GM23338 (cell line): ENCODE data around the gene CFAP65. TPM values are rescaled to one million over a fixed set of nuclear protein-coding genes. Genes with fewer than 3 reads are reported as not detected.

Experiments used
- ATAC-seq: fragments of 200-7000 bp; cut with Tn5 transposase; 3 replicates; pipeline ENCODE4 v1.9.1; 2020
- DNase-seq: peaks from one replicate; pipeline ENCODE4 v3.0.0-alpha.2; 2015; ENCODE audit warnings: low spot score
- H2AFZ ChIP-seq: fragments of 200-600 bp; sonication (generic); 2 replicates; pipeline ENCODE4 v1.8.0; 2016; ENCODE audit warnings: antibody characterized with exemption, mild to moderate bottlenecking, moderate library complexity
- H3F3A ChIP-seq: fragments of 200-600 bp; sonication (generic); replicated peaks from 2 replicates; pipeline ENCODE4 v1.8.0; 2017; ENCODE audit warnings: antibody characterized with exemption, mixed run types, low read depth
- H3K27ac ChIP-seq: fragments of 200-600 bp; sonication (generic); 2 replicates; pipeline ENCODE4 v1.6.1; 2016; ENCODE audit warnings: low read depth
- H3K27me3 ChIP-seq: fragments of 200-600 bp; sonication (generic); 2 replicates; pipeline ENCODE4 v1.8.0; 2016; ENCODE audit warnings: mild to moderate bottlenecking, mixed run types, moderate library complexity; ENCODE audit not compliant: insufficient read depth
- H3K36me3 ChIP-seq: fragments of 200-600 bp; sonication (generic); 2 replicates; pipeline ENCODE4 v1.8.0; 2016; ENCODE audit warnings: mild to moderate bottlenecking; ENCODE audit not compliant: insufficient read depth
- H3K4me1 ChIP-seq: fragments of 200-600 bp; sonication (generic); 2 replicates; pipeline ENCODE4 v1.8.0; 2016; ENCODE audit warnings: mild to moderate bottlenecking, moderate library complexity; ENCODE audit not compliant: insufficient read depth
- H3K4me2 ChIP-seq: fragments of 200-600 bp; sonication (generic); 2 replicates; pipeline ENCODE4 v1.7.1; 2017; ENCODE audit warnings: mixed run types
- H3K4me3 ChIP-seq: fragments of 200-600 bp; sonication (generic); 2 replicates; pipeline ENCODE4 v1.6.1; 2016; ENCODE audit warnings: mixed run types
- H3K79me2 ChIP-seq: fragments of 200-600 bp; sonication (generic); replicated peaks from 2 replicates; pipeline ENCODE4 v1.8.0; 2017; ENCODE audit warnings: mild to moderate bottlenecking; ENCODE audit not compliant: insufficient read depth
- H3K9me2 ChIP-seq: fragments of 200-600 bp; sonication (generic); 2 replicates; pipeline ENCODE4 v1.8.0; 2017; ENCODE audit not compliant: insufficient read depth
- H4K20me1 ChIP-seq: fragments of 200-600 bp; sonication (generic); replicated peaks from 2 replicates; pipeline ENCODE4 v1.8.0; 2017; ENCODE audit warnings: mild to moderate bottlenecking; ENCODE audit not compliant: insufficient read depth
- H3K27ac Mint-ChIP-seq: 2 replicates; pipeline ENCODE4 v1.8.0; 2020; ENCODE audit warnings: inconsistent platforms, mild to moderate bottlenecking, moderate library complexity, mixed read lengths
- H3K27me3 Mint-ChIP-seq: 3 replicates; pipeline ENCODE4 v1.8.0; 2022; ENCODE audit warnings: low read depth, mild to moderate bottlenecking, moderate library complexity, mixed read lengths, inconsistent platforms; ENCODE audit not compliant: insufficient read depth, poor library complexity
- H3K36me3 Mint-ChIP-seq: 3 replicates; pipeline ENCODE4 v1.8.0; 2021; ENCODE audit warnings: low read depth, mild to moderate bottlenecking, inconsistent platforms, moderate library complexity, mixed read lengths
- H3K4me1 Mint-ChIP-seq: 3 replicates; pipeline ENCODE4 v1.8.0; 2020; ENCODE audit warnings: mild to moderate bottlenecking, inconsistent platforms, mixed read lengths
- H3K4me3 Mint-ChIP-seq: 3 replicates; pipeline ENCODE4 v1.8.0; 2021; ENCODE audit warnings: moderate library complexity, mild to moderate bottlenecking, inconsistent platforms, mixed read lengths
- H3K9me3 Mint-ChIP-seq: 3 replicates; pipeline ENCODE4 v1.8.0; 2020; ENCODE audit warnings: moderate library complexity, mild to moderate bottlenecking, inconsistent platforms, mixed read lengths
- ETS1 ChIP-seq: IDR thresholded peaks from 2 replicates; pipeline ENCODE4 v1.6.1; 2016; ENCODE audit warnings: antibody characterized with exemption
- EZH2 ChIP-seq: fragments of 200-600 bp; sonication (generic); IDR thresholded peaks from one replicate; pipeline ENCODE4 v1.8.0; 2017; ENCODE audit warnings: antibody characterized with exemption, mild to moderate bottlenecking, low read depth; ENCODE audit not compliant: unreplicated experiment
- NANOG ChIP-seq: IDR thresholded peaks from 2 replicates; pipeline ENCODE4 v1.6.1; 2016; ENCODE audit warnings: antibody characterized with exemption, borderline replicate concordance
- REST ChIP-seq: IDR thresholded peaks from one replicate; pipeline ENCODE4 v1.6.1; 2018; ENCODE audit warnings: antibody characterized with exemption; ENCODE audit not compliant: unreplicated experiment
- ZNF462 ChIP-seq: fragments of 250-450 bp; sonication (Bioruptor Pico); IDR thresholded peaks from 2 replicates; pipeline ENCODE4 v1.5.0; 2020; ENCODE audit warnings: mild to moderate bottlenecking, moderate library complexity
- polyA plus RNA-seq: library from polyadenylated mRNA; unstranded; fragments of >200 nt; fragmentation: Nextera tagmentation; extraction: Ambion mirVana; gene quantifications from 2 replicates; pipeline ENCODE4 v1.2.1, GENCODE V29; 2016
- total RNA-seq: library from RNA; depleted of rRNA; stranded (reverse); fragments of >200 nt; shearing (Covaris generic); gene quantifications from 2 replicates; pipeline ENCODE4 v1.2.3, GENCODE V29; 2014

CFAP65 gene
- total and polyA plus RNA-seq, 2 experiments from 2014 or later = 0.38 to 0.74 TPM

GRCh38 chr2:218997731-218998130 lies 43.6 kb downstream of the CFAP65 start:
- Histone ChIP-seq H3K4me3 (no peak overlapping the region), H3K4me2 (no peak overlapping the region), H2AFZ (no peak overlapping the region), H3K27me3 (peaks cover 100% of the 10 kb centered on the region), H3K27ac (no peak overlapping the region), H3K79me2 (no peaks in the 10 kb centered on the region), H3F3A (peaks cover 11% of the 10 kb centered on the region; the same call in 1 of the 2 replicates), H3K36me3 (no peaks in the 10 kb centered on the region), H3K4me1 (peaks cover 44% of the 10 kb centered on the region), H4K20me1 (peaks cover 7% of the 10 kb centered on the region; the same call in 1 of the 2 replicates), H3K9me2 (no peaks in the 10 kb centered on the region)
- peaks cover 99% of the 10 kb centered on the region for H3K27me3 Mint-ChIP-seq
- TF ChIP-seq ZNF462 (CRISPR knock-in tag) (no peak), EZH2 (no peak)
- no peak overlapping the region for H3K4me3 Mint-ChIP-seq
- no peak for ATAC-seq
- H3K27ac Mint-ChIP-seq = no peak overlapping the region
- no peaks in the 10 kb centered on the region for H3K9me3 Mint-ChIP-seq
- no peak for DNase-seq
- peaks cover 24% of the 10 kb centered on the region for H3K4me1 Mint-ChIP-seq
- H3K36me3 Mint-ChIP-seq = no peaks in the 10 kb centered on the region

GRCh38 chr2:218996937-218997336 lies 44.4 kb downstream of the CFAP65 start:
- Histone ChIP-seq H3K4me2 (no peak overlapping the region), H3K36me3 (no peaks in the 10 kb centered on the region), H3K4me3 (no peak overlapping the region)
- TF ChIP-seq NANOG = no peak
- no peak for TF ChIP-seq ETS1
- no peak for TF ChIP-seq REST

More at GRCh38 chr2:218996937-218997336, 44.4 kb downstream of the CFAP65 start:
- peaks cover 44% of the 10 kb centered on the region for H3K4me1 ChIP-seq
- peaks cover 99% of the 10 kb centered on the region for H3K27me3 Mint-ChIP-seq
- H3K4me3 Mint-ChIP-seq = no peak overlapping the region
- DNase-seq = no peak
- no peak for ATAC-seq
- peaks cover 100% of the 10 kb centered on the region for H3K27me3 ChIP-seq
- no peak overlapping the region for H2AFZ ChIP-seq
- peaks cover 22% of the 10 kb centered on the region for H3K4me1 Mint-ChIP-seq
- H3K27ac Mint-ChIP-seq = no peak overlapping the region
- H3F3A ChIP-seq = peaks cover 11% of the 10 kb centered on the region; the same call in 1 of the 2 replicates
- no peaks in the 10 kb centered on the region for H3K36me3 Mint-ChIP-seq
- H4K20me1 ChIP-seq = peaks cover 7% of the 10 kb centered on the region; the same call in 1 of the 2 replicates
- H3K9me3 Mint-ChIP-seq = no peaks in the 10 kb centered on the region
- H3K79me2 ChIP-seq = no peaks in the 10 kb centered on the region
- no peaks in the 10 kb centered on the region for H3K9me2 ChIP-seq
- H3K27ac ChIP-seq = no peak overlapping the region
